Nephron (organoid): ENCODE results near the gene GGT1.
"Not testable (repeated sequence)": the region's sequence is repeated elsewhere in the genome, so short reads cannot be mapped to it uniquely, and the experiment has no call there.

Experiments used
- H3K27ac Mint-ChIP-seq, 3 experiments: 2 replicates each; pipeline ENCODE4 v1.8.0; 2020; ENCODE audit warnings: mixed read lengths in 3 of 3, mild to moderate bottlenecking in 2 of 3, moderate library complexity in 1 of 3
- H3K27me3 Mint-ChIP-seq: 2 replicates; pipeline ENCODE4 v1.8.0; 2021; ENCODE audit warnings: low read depth, mild to moderate bottlenecking, moderate library complexity, mixed read lengths
- H3K36me3 Mint-ChIP-seq: 2 replicates; pipeline ENCODE4 v1.8.0; 2020; ENCODE audit warnings: low read depth, mixed read lengths
- H3K4me1 Mint-ChIP-seq: 2 replicates; pipeline ENCODE4 v1.8.0; 2020; ENCODE audit warnings: mixed read lengths
- H3K4me3 Mint-ChIP-seq, 3 experiments: 2 replicates each; pipeline ENCODE4 v1.8.0; 2020; ENCODE audit warnings: mild to moderate bottlenecking in 3 of 3, mixed read lengths in 3 of 3, moderate library complexity in 2 of 3
- H3K9me3 Mint-ChIP-seq: 2 replicates; pipeline ENCODE4 v1.8.0; 2020; ENCODE audit warnings: mixed read lengths
- TF ChIP-seq, protein P1 (sequence below), 3 experiments: fragments of 200-600 bp; sonication (generic); IDR thresholded peaks; one replicate each; pipeline ENCODE4 v1.5.0; 2021; ENCODE audit warnings: antibody characterized with exemption in 3 of 3; ENCODE audit not compliant: unreplicated experiment in 3 of 3

Gene GGT1

GRCh38 chr22:24602847-24603769 is at the start of gene GGT1:
GGT1 (plus strand) TSS chr22:24603193; CDS start chr22:24611082, 7,889 bp downstream.
- not testable (repeated sequence) for H3K27me3 Mint-ChIP-seq, H3K36me3 Mint-ChIP-seq, H3K9me3 Mint-ChIP-seq
- Mint-ChIP-seq H3K4me1 (peaks cover 22% of the 10 kb centered on the region), H3K4me3 (peak within 1 kb of the TSS; percentile 57 to 75 (median 73)), H3K27ac (peak within 1 kb of the TSS; percentile 87 to 93 (median 88))

DNA sequence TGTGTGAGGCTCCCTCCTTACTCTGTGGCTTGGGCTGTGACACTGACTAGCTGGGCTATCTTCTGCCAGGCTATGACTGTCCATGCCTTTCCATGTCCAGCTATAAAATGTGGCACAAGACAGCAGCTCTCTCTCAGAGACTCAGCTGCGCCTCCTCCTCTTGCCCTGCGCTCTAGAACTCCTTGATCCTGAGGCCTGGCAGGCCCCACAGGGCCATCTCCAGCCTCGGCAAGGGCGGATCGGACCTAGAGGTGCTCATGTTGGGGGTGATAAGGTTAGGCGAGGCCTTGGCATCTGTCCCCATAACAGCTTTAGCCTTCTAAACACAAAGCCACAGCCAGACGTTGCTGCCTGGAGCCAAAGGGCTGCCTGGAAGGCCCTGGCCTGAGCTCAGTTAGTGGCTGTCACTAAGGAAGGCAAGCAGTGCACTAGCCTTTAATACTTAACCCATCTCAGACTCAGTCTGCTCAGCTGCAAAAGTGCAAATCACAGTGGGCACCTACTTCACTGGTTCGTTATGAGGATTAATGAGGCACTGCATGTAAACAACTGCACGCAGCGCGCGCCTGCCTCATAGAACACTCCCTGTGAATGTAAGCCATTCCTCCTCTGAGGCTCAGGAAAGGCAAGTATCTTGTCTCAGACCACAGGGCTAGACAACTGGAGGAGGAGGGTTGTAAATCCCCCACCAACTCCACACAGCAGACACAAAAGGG is 49.2 kb upstream of the GGT1 start:
- Mint-ChIP-seq H3K36me3 (peaks cover 26% of the 10 kb centered on the region), H3K4me1 (peaks cover 36% of the 10 kb centered on the region), H3K9me3 (no peaks in the 10 kb centered on the region), H3K27ac (peak overlapping the region; percentile 82 to 96 (median 93)), H3K27me3 (no peaks in the 10 kb centered on the region), H3K4me3 (peak overlapping the region; percentile 93 to 96 (median 94))
- TF ChIP-seq, protein P1, sequence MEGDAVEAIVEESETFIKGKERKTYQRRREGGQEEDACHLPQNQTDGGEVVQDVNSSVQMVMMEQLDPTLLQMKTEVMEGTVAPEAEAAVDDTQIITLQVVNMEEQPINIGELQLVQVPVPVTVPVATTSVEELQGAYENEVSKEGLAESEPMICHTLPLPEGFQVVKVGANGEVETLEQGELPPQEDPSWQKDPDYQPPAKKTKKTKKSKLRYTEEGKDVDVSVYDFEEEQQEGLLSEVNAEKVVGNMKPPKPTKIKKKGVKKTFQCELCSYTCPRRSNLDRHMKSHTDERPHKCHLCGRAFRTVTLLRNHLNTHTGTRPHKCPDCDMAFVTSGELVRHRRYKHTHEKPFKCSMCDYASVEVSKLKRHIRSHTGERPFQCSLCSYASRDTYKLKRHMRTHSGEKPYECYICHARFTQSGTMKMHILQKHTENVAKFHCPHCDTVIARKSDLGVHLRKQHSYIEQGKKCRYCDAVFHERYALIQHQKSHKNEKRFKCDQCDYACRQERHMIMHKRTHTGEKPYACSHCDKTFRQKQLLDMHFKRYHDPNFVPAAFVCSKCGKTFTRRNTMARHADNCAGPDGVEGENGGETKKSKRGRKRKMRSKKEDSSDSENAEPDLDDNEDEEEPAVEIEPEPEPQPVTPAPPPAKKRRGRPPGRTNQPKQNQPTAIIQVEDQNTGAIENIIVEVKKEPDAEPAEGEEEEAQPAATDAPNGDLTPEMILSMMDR (IDR thresholded peaks at IDR 0.05; ENCODE audit: unreplicated experiment in 3 of 3), result no peak

DNA sequence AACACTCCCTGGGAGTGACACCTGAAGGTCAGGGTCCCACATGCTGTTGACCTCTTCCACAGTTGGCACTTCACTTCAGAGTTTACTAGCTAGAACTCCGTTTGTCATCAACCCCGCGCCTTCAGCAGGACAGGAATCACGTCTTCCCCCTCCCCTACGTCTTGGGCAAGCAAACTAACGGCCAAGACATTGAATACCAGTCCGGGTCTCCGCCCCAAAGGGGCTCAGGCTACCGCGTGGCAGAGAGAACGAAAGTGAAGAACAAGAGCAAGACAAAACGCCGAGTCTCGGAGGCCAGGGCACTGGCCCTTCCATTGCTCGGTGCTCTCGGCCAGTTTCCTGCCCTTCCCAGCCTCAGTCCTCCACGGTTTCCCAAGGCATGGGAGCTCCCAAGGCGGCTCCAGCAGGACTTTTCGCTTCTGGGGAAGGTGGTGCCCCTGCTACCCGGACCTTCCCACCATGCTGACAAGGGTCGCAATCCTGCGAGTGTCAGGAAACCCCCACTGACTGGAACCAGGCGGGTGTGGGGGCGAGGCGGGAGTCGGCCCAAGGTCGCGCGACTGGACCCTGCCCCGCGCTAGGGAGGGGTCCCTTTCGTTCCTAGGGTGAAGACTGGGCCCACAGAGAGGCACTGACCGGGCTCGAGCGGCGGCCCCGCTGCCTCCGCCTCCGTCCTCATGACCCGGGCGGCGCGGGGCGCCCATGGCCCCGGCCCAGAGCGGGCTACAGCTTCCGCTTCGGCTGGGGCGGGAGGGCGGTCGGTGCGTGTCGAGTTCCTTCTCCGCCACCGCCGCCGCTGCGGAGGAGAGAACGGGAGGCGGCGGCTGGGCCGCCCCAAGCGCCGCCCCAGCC is 48.5 kb upstream of the GGT1 start, which contains the start of gene GUCD1:
Gene GUCD1 (minus strand): TSS at position 826 of the 852 bp plus-strand sequence. CDS start 147 bp downstream, at position 679.
- TF ChIP-seq, protein P1 (IDR thresholded peaks at IDR 0.05; ENCODE audit: unreplicated experiment in 3 of 3), result no peak
- peaks cover 36% of the 10 kb centered on the region for H3K4me1 Mint-ChIP-seq

GRCh38 chr22:24555165-24556039 is 47.6 kb upstream of the GGT1 start, which contains the start of gene SNRPD3:
SNRPD3 (plus strand) TSS chr22:24555999; CDS start chr22:24557675, 1,676 bp downstream.
- H3K9me3 Mint-ChIP-seq, result no peaks in the 10 kb centered on the region
- peak within 1 kb of the TSS; percentile 94 to 99 (median 95) for H3K27ac Mint-ChIP-seq
- no peaks in the 10 kb centered on the region for H3K27me3 Mint-ChIP-seq
- H3K4me3 Mint-ChIP-seq, result peak within 1 kb of the TSS; percentile 93 to 98 (median 96)
- TF ChIP-seq, protein P1 (IDR thresholded peaks at IDR 0.05; ENCODE audit: unreplicated experiment in 3 of 3), result peak; percentile 28 to 39 (median 33)
- peaks cover 39% of the 10 kb centered on the region for H3K4me1 Mint-ChIP-seq
- peaks cover 32% of the 10 kb centered on the region for H3K36me3 Mint-ChIP-seq

More for the DNA sequence above, 48.5 kb upstream of the GGT1 start, which contains the start of gene GUCD1:
- Mint-ChIP-seq H3K27ac (peak within 1 kb of the TSS; percentile 94 to 99 (median 95)), H3K4me3 (peak within 1 kb of the TSS; percentile 93 to 98 (median 96)), H3K27me3 (no peaks in the 10 kb centered on the region), H3K36me3 (peaks cover 29% of the 10 kb centered on the region), H3K9me3 (no peaks in the 10 kb centered on the region)

GRCh38 chr22:24559471-24559870 is 43.5 kb upstream of the GGT1 start:
- no peaks in the 10 kb centered on the region for H3K9me3 Mint-ChIP-seq
- H3K4me1 Mint-ChIP-seq, result peaks cover 32% of the 10 kb centered on the region
- peak overlapping the region; percentile 9 to 96 (median 36) for H3K4me3 Mint-ChIP-seq
- H3K36me3 Mint-ChIP-seq, result peaks cover 37% of the 10 kb centered on the region
- H3K27me3 Mint-ChIP-seq, result no peaks in the 10 kb centered on the region
- no peak overlapping the region for H3K27ac Mint-ChIP-seq
- TF ChIP-seq, protein P1 (IDR thresholded peaks at IDR 0.05; ENCODE audit: unreplicated experiment in 3 of 3), result no peak
